ENCODE results near the gene HORMAD2.

The HORMAD2 gene

GRCh38 chr22:30079952-30080533 lies at the start of gene HORMAD2:
Gene HORMAD2, plus strand, starts transcription at chr22:30080464. Its CDS starts 13,489 bp downstream, at chr22:30093953.
- no peak for DNase-seq (ENCODE audit: low read depth in 1 of 2, low spot score in 1 of 2)

DNA sequence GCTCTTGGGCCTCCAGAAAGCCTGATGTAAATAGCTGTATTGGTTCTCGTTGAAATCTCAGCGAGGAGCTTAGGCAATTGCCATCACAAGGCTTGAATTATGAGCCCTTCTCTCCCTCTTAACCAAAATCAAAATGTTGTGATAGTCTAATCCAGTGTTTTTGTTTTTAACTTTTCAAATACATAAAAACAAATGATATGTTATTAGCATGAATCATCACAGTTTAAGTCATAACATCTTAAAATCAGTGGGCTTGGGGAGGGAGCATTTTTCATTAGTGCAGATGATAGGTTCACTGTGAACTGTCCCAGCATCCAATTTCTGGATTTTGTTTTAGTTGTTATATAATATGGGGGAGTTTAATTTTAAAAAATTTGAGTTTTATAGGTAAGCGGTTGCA lies 48.9 kb upstream of the HORMAD2 start:
- no peak for DNase-seq (ENCODE audit: low read depth in 1 of 2, low spot score in 1 of 2)

- DNase-seq (ENCODE audit: low read depth in 1 of 2, low spot score in 1 of 2), result no peak
Observed at GRCh38 chr22:30031764-30032455, 48.4 kb upstream of the HORMAD2 start.

DNA sequence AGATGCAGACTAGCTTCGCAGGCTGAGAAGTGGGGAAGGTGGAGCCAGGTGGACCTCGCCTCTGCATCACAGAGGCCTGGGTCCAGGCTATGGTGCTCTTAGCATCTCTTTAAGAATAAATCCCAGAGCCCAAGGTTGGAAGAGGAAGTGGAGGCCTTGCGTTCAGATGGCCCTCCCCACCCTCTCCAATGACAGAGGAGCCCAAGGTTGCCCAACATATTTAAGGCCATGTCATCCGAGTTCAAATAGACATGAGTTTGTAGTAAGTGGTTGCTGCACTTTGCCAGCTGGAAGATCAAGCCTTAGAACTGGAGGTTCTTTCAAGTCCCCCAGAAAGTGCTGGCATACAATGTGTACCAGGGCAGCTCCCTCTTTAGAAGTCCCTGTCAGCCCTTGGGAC lies 47.1 kb upstream of the HORMAD2 start:
- no peak for DNase-seq (ENCODE audit: low read depth in 1 of 2, low spot score in 1 of 2)

DNA sequence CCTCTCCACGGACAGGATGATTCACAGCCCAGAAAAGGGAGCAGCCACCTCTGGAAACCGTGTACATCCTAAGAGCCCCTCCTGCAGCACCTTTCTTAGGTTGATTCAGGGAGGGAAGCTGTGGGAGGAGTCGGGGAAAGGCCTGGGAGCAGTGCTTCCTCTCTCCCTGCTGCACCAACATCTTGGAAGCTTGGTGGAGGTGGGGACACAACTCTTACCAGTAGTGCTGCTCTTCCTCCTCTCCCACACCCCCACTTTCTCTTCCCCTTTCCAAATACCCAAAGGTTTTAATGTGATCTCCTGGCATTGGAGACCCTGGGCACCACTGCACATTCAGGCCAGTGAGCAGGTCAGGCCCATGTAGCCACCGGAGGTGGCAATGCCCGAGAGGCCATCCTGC lies 46.4 kb upstream of the HORMAD2 start:
- DNase-seq (ENCODE audit: low read depth in 1 of 2, low spot score in 1 of 2), result no peak

DNA sequence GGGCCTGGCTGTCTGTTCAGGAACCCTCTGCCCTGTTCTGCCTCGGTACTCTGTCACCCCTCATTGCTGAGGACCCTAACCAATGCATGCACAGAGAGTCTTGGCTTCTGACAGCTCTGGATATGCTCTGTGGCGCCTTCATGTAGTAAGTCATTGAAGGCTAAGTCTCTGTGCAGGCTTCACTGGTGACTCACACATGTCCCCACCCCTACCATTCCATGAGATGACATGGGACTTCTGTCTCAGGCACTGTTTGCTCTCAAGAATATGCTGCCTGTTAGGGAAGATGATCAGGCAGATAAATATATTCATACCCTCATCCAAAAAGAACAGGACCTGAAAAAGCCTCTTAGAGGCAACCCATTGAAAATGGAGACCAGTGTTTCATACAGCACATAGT lies 43.6 kb upstream of the HORMAD2 start:
- DNase-seq (ENCODE audit: low read depth in 1 of 2, low spot score in 1 of 2), result no peak

DNA sequence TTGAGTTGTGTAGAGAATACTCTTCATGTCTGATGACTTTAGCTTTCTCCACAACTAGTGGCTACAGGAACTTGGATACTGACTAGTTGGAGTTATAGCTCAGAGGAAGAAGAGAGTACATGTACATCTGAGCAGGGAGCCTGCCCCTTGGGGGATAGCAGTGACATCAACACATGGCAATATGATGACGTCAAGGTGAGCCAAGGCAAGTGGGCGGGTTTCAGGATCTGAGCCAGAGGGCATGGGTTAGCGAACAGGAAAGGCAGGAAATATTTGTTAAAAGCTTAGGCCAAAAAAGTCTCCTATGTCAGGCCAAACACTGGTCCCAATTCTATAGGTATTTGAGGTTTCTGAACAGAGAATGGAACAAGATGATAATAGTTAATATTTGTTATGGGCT lies 42.0 kb upstream of the HORMAD2 start:
- no peak for DNase-seq (ENCODE audit: low read depth in 1 of 2, low spot score in 1 of 2)

GRCh38 chr22:30040499-30041260 lies 39.6 kb upstream of the HORMAD2 start:
- no peak for DNase-seq (ENCODE audit: low read depth in 1 of 2, low spot score in 1 of 2)

GRCh38 chr22:30041475-30041874 lies 38.8 kb upstream of the HORMAD2 start:
- DNase-seq (ENCODE audit: low read depth in 1 of 2, low spot score in 1 of 2), result no peak

- DNase-seq (ENCODE audit: low read depth in 1 of 2, low spot score in 1 of 2), result no peak
Observed at GRCh38 chr22:30041881-30042280, 38.4 kb upstream of the HORMAD2 start.

GRCh38 chr22:30043161-30043560 lies 37.1 kb upstream of the HORMAD2 start:
- DNase-seq (ENCODE audit: low read depth in 1 of 2, low spot score in 1 of 2), result no peak

GRCh38 chr22:30044369-30044768 lies 35.9 kb upstream of the HORMAD2 start:
- DNase-seq (ENCODE audit: low read depth in 1 of 2, low spot score in 1 of 2), result no peak

DNA sequence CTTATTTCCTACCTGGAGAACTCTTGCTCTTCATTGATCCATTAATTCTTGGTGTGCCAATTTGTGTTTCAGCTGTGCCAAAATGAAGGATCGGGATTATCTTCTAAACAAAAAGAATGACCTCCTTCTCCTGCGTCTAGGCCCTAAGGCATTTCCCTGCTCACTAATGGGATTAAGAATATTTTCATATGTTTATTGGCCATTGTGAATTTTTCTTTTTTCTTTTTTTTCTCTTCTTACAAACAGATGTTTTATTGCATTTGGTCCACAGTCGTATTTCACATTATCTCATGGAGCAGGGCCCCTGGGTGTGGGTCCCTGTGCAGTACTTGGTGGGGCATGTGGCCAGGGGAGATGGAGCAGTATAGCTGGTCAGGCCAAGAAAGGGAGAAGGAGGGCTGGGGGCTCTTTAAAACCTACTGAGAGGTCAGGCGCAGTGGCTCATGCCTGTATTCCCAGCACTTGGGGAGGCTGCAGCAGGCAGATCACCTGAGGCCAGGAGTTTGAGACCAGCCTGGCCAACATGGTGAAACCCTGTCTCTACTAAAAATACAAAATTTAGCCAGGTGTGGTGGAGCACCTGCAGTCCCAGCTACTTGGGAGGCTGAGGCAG lies 35.3 kb upstream of the HORMAD2 start:
- no peak for DNase-seq (ENCODE audit: low read depth in 1 of 2, low spot score in 1 of 2)

- no peak for DNase-seq (ENCODE audit: low read depth in 1 of 2, low spot score in 1 of 2)
Observed at GRCh38 chr22:30045494-30045887, 34.8 kb upstream of the HORMAD2 start.

GRCh38 chr22:30045901-30046715 lies 34.2 kb upstream of the HORMAD2 start:
- DNase-seq (ENCODE audit: low read depth in 1 of 2, low spot score in 1 of 2), result no peak

DNA sequence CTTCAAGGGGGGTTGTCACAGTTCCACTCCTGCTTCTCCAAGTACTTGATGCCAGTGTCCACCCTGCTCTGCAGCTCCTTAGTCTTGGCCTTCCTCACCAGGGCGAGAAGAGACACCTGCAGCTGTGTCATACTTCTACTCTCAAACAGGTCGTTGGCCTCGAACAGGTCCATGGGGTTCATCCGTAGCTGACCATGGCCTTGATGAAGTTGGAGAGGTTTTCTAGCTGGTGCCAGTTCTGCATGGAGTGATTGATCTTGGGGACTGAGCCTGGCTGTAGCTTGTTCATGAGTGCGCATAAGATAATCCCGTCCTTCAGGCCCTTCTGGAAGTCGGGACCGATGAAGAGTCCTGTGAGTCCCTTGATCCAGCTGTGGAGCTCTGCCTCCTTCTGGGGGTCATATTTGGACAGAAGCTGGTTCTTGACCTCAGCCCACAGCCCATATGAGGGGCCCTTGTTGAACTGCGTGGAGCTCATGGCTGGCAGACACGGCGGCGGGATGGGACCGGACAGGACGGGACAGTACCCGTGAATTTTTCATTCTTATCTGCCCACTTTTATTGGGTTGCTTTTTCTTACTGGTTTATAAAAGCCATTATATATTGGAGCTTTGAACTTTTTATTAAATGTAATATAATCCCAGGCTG lies 33.4 kb upstream of the HORMAD2 start:
- DNase-seq (ENCODE audit: low read depth in 1 of 2, low spot score in 1 of 2), result no peak

DNA sequence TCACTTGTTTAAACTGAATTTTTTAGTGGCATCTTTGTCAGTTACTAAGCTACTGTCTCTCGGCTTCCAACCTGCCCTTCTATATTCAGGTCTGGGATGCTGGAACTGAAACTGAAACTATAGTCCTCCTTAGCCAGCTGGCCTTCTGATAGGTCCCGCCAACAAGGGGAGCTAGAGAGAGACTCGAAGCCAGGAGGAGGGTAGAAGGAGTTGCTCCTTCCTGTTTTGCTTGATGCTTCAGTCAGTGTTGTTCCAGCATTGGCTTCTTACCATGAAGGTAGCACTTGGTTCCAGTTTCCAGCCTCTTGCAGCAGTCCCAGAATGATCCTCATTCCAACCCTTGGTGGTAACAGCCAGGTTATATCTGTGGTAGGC lies 32.9 kb upstream of the HORMAD2 start:
- DNase-seq (ENCODE audit: low read depth in 1 of 2, low spot score in 1 of 2), result no peak

DNA sequence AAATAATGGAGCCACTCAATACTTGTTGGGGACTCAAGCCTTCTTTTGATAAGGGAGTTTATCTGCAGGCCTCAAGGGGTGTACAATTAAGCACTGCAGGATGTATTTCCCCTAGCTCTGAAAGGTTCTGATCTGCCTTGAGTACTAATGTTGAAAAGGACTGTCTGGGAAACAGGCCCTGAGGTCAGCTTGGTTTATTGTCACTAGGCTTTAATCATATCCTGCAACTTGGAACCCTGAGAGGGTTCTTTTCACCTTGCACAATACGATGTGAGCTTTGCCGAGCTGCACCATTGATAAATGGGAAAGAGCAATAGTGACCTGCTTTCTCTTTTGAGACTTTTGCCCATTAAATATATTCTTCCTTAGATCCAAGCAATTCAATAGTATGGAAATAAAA lies 31.6 kb upstream of the HORMAD2 start:
- no peak for DNase-seq (ENCODE audit: low read depth in 1 of 2, low spot score in 1 of 2)

- no peak for DNase-seq (ENCODE audit: low read depth in 1 of 2, low spot score in 1 of 2)
Observed at GRCh38 chr22:30054067-30054763, 26.0 kb upstream of the HORMAD2 start.

GRCh38 chr22:30054764-30055069 lies 25.5 kb upstream of the HORMAD2 start:
- DNase-seq (ENCODE audit: low read depth in 1 of 2, low spot score in 1 of 2), result no peak
